ENCODE results near the gene QPRT.
"Not testable (repeated sequence)": the region's sequence is repeated elsewhere in the genome, so short reads cannot be mapped to it uniquely, and the experiment has no call there.

QPRT gene

GRCh38 chr16:29665294-29666077 is 13.5 kb upstream of the QPRT start:
- no peak for TF ChIP-seq EZH2 (IDR thresholded peaks at IDR 0.05)
- TF ChIP-seq FOXP2 (optimal IDR thresholded peaks at IDR 0.05; ENCODE audit: control extremely low read depth, extremely low read length, insufficient read depth) = no peak
- TF ChIP-seq POLR2AphosphoS5 (IDR thresholded peaks at IDR 0.05; ENCODE audit: borderline replicate concordance, low read depth, low read length) = no peak
- H3K9ac ChIP-seq (ENCODE audit: insufficient read length) = no peak overlapping the region

DNA sequence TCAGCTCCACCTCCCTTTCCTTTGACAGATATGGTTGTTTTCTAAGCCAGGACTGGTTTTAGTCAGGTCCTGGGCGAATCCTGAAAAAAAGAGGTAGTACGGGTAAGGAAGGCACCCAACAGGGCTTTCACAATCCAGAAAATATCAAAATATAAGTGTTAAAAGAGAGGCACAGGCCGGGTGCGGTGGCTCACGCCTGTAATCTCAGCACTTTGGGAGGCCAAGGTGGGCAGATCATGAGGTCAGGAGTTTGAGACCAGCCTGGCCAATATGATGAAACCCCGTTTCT is 11.7 kb upstream of the QPRT start:
- H3K36me3 ChIP-seq (ENCODE audit: insufficient read depth, low read length); H3K9me3 ChIP-seq (ENCODE audit: low read depth, low read length); H3K4me3 ChIP-seq; H3K27ac ChIP-seq; DNase-seq (ENCODE audit: low read depth, low spot score); H3K9ac ChIP-seq (ENCODE audit: insufficient read length): not testable (repeated sequence)

More at GRCh38 chr16:29665294-29666077, 13.5 kb upstream of the QPRT start:
- Histone ChIP-seq H3K36me3 (ENCODE audit: insufficient read depth, low read length) (no peaks in the 10 kb centered on the region), H3K4me3 (no peak overlapping the region), H3K9me3 (ENCODE audit: low read depth, low read length) (no peaks in the 10 kb centered on the region), H3K27ac (no peak overlapping the region)
- no peak for DNase-seq (ENCODE audit: low read depth, low spot score)

GRCh38 chr16:29667755-29668154 is 11.2 kb upstream of the QPRT start:
- H3K4me3 ChIP-seq = no peak overlapping the region
- H3K9me3 ChIP-seq (ENCODE audit: low read depth, low read length) = no peaks in the 10 kb centered on the region
- TF ChIP-seq EZH2 (IDR thresholded peaks at IDR 0.05) (no peak), FOXP2 (optimal IDR thresholded peaks at IDR 0.05; ENCODE audit: control extremely low read depth, extremely low read length, insufficient read depth) (no peak), POLR2AphosphoS5 (IDR thresholded peaks at IDR 0.05; ENCODE audit: borderline replicate concordance, low read depth, low read length) (no peak)
- DNase-seq (ENCODE audit: low read depth, low spot score) = no peak
- no peak overlapping the region for H3K9ac ChIP-seq (ENCODE audit: insufficient read length)
- no peaks in the 10 kb centered on the region for H3K36me3 ChIP-seq (ENCODE audit: insufficient read depth, low read length)
- no peak overlapping the region for H3K27ac ChIP-seq

GRCh38 chr16:29668267-29668666 is 10.7 kb upstream of the QPRT start:
- H3K36me3 ChIP-seq (ENCODE audit: insufficient read depth, low read length) = no peaks in the 10 kb centered on the region
- no peak overlapping the region for H3K27ac ChIP-seq
- no peak for DNase-seq (ENCODE audit: low read depth, low spot score)
- H3K4me3 ChIP-seq = no peak overlapping the region
- no peaks in the 10 kb centered on the region for H3K9me3 ChIP-seq (ENCODE audit: low read depth, low read length)
- no peak overlapping the region for H3K9ac ChIP-seq (ENCODE audit: insufficient read length)
- no peak for TF ChIP-seq FOXP2 (optimal IDR thresholded peaks at IDR 0.05; ENCODE audit: control extremely low read depth, extremely low read length, insufficient read depth)
- no peak for TF ChIP-seq EZH2 (IDR thresholded peaks at IDR 0.05)
- no peak for TF ChIP-seq POLR2AphosphoS5 (IDR thresholded peaks at IDR 0.05; ENCODE audit: borderline replicate concordance, low read depth, low read length)

DNA sequence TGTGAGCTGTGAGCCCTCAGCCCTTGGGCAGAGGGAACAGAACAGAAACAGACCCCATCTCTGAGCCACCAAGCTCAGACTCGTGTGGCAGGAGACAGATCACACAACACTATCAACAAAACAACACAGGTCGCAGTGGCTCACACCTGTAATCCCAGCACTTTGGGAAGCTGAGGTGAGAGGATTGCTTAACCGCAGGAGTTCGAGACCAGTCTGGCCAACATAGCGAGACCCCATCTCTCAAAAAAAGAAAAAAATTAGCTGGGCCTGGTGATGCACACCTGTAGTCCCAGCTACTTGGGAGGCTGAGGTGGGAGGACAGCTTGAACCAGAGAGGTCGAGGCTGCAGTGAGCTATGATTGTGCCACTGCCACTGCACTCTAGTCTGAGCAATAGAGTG is 5.5 kb upstream of the QPRT start:
- Histone ChIP-seq H3K36me3 (ENCODE audit: insufficient read depth, low read length) (no peaks in the 10 kb centered on the region), H3K4me3 (no peak overlapping the region), H3K9ac (ENCODE audit: insufficient read length) (no peak overlapping the region), H3K9me3 (ENCODE audit: low read depth, low read length) (no peaks in the 10 kb centered on the region), H3K27ac (no peak overlapping the region)
- DNase-seq (ENCODE audit: low read depth, low spot score) = no peak
- no peak for TF ChIP-seq POLR2AphosphoS5 (IDR thresholded peaks at IDR 0.05; ENCODE audit: borderline replicate concordance, low read depth, low read length)
- no peak for TF ChIP-seq FOXP2 (optimal IDR thresholded peaks at IDR 0.05; ENCODE audit: control extremely low read depth, extremely low read length, insufficient read depth)
- no peak for TF ChIP-seq EZH2 (IDR thresholded peaks at IDR 0.05)

GRCh38 chr16:29674188-29674587 is 4.8 kb upstream of the QPRT start:
- no peaks in the 10 kb centered on the region for H3K36me3 ChIP-seq (ENCODE audit: insufficient read depth, low read length)
- no peak for TF ChIP-seq EZH2 (IDR thresholded peaks at IDR 0.05)
- no peak for TF ChIP-seq POLR2AphosphoS5 (IDR thresholded peaks at IDR 0.05; ENCODE audit: borderline replicate concordance, low read depth, low read length)
- no peak for TF ChIP-seq FOXP2 (optimal IDR thresholded peaks at IDR 0.05; ENCODE audit: control extremely low read depth, extremely low read length, insufficient read depth)
- DNase-seq (ENCODE audit: low read depth, low spot score) = no peak
- H3K9me3 ChIP-seq (ENCODE audit: low read depth, low read length) = no peaks in the 10 kb centered on the region
- H3K4me3 ChIP-seq = no peak overlapping the region
- H3K9ac ChIP-seq (ENCODE audit: insufficient read length) = no peak overlapping the region
- H3K27ac ChIP-seq = no peak overlapping the region

- Histone ChIP-seq H3K27ac (no peak overlapping the region), H3K4me3 (no peak overlapping the region), H3K9me3 (ENCODE audit: low read depth, low read length) (no peaks in the 10 kb centered on the region), H3K36me3 (ENCODE audit: insufficient read depth, low read length) (no peaks in the 10 kb centered on the region), H3K9ac (ENCODE audit: insufficient read length) (no peak overlapping the region)
- DNase-seq (ENCODE audit: low read depth, low spot score) = peak; percentile 16
- TF ChIP-seq EZH2 (IDR thresholded peaks at IDR 0.05) (no peak), FOXP2 (optimal IDR thresholded peaks at IDR 0.05; ENCODE audit: control extremely low read depth, extremely low read length, insufficient read depth) (no peak), POLR2AphosphoS5 (IDR thresholded peaks at IDR 0.05; ENCODE audit: borderline replicate concordance, low read depth, low read length) (no peak)
Measured at GRCh38 chr16:29675811-29676643, 3.0 kb upstream of the QPRT start.

DNA sequence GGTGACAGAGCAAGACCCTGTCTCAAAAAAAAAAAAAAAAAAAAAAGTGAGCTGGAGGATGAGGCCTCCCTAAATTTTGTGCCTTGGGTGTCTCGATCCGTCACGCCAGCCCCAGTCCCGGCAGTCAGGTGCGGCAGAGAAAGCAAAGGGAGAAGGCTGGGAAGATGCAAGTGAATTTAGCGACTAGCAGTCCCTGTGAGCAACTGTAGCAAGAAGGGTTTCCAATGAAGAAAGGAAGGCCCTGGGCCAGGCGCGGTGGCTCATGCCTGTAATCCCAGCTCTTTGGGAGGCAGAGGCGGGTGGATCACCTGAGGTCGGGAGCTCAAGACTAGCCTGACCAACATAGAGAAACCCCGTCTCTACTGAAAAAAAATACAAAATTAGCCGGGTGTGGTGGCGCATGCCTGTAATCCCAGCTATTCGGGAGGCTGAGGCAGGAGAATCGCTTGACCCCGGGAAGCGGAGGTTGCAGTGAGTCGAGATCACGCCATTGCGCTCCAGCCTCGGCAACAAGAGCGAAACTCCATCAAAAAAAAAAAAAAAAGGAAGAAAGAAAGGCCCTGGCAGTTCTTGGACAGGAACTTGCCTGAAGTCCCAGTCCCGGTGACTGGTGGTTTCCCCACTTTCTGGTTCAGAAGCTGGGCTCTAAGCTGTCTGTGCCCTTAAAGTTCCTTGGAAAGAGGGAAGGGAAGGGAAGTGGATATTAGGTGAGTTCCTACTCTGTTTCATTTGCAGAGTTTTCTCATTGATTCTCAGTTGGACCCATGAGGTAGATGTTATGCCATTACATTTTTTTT is 1.8 kb upstream of the QPRT start:
- H3K9ac ChIP-seq (ENCODE audit: insufficient read length) = no peak overlapping the region
- no peaks in the 10 kb centered on the region for H3K9me3 ChIP-seq (ENCODE audit: low read depth, low read length)
- no peaks in the 10 kb centered on the region for H3K36me3 ChIP-seq (ENCODE audit: insufficient read depth, low read length)
- no peak for TF ChIP-seq POLR2AphosphoS5 (IDR thresholded peaks at IDR 0.05; ENCODE audit: borderline replicate concordance, low read depth, low read length)
- TF ChIP-seq FOXP2 (optimal IDR thresholded peaks at IDR 0.05; ENCODE audit: control extremely low read depth, extremely low read length, insufficient read depth) = no peak
- no peak for TF ChIP-seq EZH2 (IDR thresholded peaks at IDR 0.05)
- DNase-seq (ENCODE audit: low read depth, low spot score) = no peak
- H3K4me3 ChIP-seq = no peak overlapping the region
- H3K27ac ChIP-seq = 0 out of 2 replicates have a peak overlapping the region, but pooled peaks have one; percentile 50
